Measurements from ENCODE around the gene PRKAG2.

DNA sequence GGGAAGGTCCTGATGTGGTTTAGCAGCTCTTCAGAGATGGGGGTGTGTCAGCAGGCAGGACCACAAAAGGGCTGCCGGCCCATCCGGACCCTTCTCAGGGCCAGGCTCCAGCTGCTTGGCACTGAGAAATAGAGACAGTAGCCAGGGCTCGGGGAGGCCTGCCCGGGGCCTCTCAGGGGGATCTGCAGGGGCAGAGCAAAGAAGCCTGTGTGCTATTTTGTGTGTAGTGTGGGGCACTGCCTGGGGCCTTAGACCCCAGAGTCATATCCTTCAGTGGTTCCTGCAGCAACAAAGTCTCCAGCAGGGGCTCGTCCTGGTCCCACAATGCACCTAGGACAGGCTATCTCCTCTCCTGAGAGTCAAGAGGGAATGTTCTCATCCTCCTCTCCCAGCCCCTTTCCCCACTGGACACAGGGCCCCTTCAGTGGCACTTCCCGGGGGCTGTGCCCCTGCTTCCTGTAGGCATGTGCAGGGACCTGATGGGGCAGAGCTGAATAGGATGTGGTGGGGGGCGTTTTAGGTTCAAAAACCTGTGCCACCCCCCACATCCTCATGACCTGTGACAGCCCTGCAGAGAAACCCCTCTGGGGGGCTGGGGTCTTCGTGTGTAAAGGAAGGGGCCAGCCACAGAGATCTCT lies 197.7 kb downstream of the PRKAG2 start:
- TF ChIP-seq, protein P1, sequence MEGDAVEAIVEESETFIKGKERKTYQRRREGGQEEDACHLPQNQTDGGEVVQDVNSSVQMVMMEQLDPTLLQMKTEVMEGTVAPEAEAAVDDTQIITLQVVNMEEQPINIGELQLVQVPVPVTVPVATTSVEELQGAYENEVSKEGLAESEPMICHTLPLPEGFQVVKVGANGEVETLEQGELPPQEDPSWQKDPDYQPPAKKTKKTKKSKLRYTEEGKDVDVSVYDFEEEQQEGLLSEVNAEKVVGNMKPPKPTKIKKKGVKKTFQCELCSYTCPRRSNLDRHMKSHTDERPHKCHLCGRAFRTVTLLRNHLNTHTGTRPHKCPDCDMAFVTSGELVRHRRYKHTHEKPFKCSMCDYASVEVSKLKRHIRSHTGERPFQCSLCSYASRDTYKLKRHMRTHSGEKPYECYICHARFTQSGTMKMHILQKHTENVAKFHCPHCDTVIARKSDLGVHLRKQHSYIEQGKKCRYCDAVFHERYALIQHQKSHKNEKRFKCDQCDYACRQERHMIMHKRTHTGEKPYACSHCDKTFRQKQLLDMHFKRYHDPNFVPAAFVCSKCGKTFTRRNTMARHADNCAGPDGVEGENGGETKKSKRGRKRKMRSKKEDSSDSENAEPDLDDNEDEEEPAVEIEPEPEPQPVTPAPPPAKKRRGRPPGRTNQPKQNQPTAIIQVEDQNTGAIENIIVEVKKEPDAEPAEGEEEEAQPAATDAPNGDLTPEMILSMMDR (IDR thresholded peaks at IDR 0.05; ENCODE audit: low read length) = no peak
- no peak for TF ChIP-seq EZH2 (IDR thresholded peaks at IDR 0.05; ENCODE audit: borderline replicate concordance, low read length)

Data from OCI-LY1 (cell line).